GM19240 (cell line): ENCODE data around the gene PDIA4.
"Not testable (repeated sequence)": the region's sequence is repeated elsewhere in the genome, so short reads cannot be mapped to it uniquely, and the experiment has no call there.

Experiments used
- DNase-seq: peaks from one replicate; pipeline ENCODE4 v3.0.0; 2011; ENCODE audit warnings: low spot score; ENCODE audit not compliant: insufficient read length

Gene PDIA4

GRCh38 chr7:149031353-149031910 is 3.1 kb upstream of the PDIA4 start:
- no peak for DNase-seq

- not testable (repeated sequence) for DNase-seq
Observed at GRCh38 chr7:149030439-149030838, 2.1 kb upstream of the PDIA4 start.

GRCh38 chr7:149027611-149028345 is 527 bp downstream of the PDIA4 start:
- no peak for DNase-seq

GRCh38 chr7:149027055-149027454 is 1.2 kb downstream of the PDIA4 start:
- DNase-seq = no peak

- DNase-seq = no peak
Observed at GRCh38 chr7:149023662-149024061, 4.6 kb downstream of the PDIA4 start.

- DNase-seq = no peak
Observed at GRCh38 chr7:149022756-149023360, 5.4 kb downstream of the PDIA4 start.

GRCh38 chr7:149021725-149022062 is 6.6 kb downstream of the PDIA4 start:
- no peak for DNase-seq

- no peak for DNase-seq
Observed at GRCh38 chr7:149020483-149020882, 7.8 kb downstream of the PDIA4 start.

- DNase-seq = no peak
Observed at GRCh38 chr7:149016876-149017275, 11.4 kb downstream of the PDIA4 start.

GRCh38 chr7:149014309-149014708 is 14.0 kb downstream of the PDIA4 start:
- no peak for DNase-seq

- DNase-seq = no peak
Observed at GRCh38 chr7:149013876-149014275, 14.4 kb downstream of the PDIA4 start.

- DNase-seq = not testable (repeated sequence)
Observed at GRCh38 chr7:149012730-149013129, 15.6 kb downstream of the PDIA4 start.

GRCh38 chr7:149011491-149011890 is 16.8 kb downstream of the PDIA4 start:
- DNase-seq = no peak

GRCh38 chr7:149010451-149010850 is 17.9 kb downstream of the PDIA4 start:
- DNase-seq = no peak

GRCh38 chr7:149009527-149009926 is 18.8 kb downstream of the PDIA4 start:
- DNase-seq = no peak

- no peak for DNase-seq
Observed at GRCh38 chr7:149007611-149008010, 20.7 kb downstream of the PDIA4 start.

GRCh38 chr7:149007146-149007545 is 21.2 kb downstream of the PDIA4 start:
- DNase-seq = no peak

- DNase-seq = no peak
Observed at GRCh38 chr7:149006345-149006725, 22.0 kb downstream of the PDIA4 start.

GRCh38 chr7:149005427-149006344 is 22.6 kb downstream of the PDIA4 start:
- DNase-seq = no peak

- DNase-seq = no peak
Observed at GRCh38 chr7:149004405-149005370, 23.6 kb downstream of the PDIA4 start.
